KMS-11 (cell line): Measurements from ENCODE around the gene SLC25A38.

Experiments
- H2AFZ ChIP-seq: fragments of 200-600 bp; sonication (generic); 2 replicates; pipeline ENCODE4 v1.6.1; 2016; ENCODE audit warnings: antibody characterized with exemption, mixed run types, low read depth
- H3K27ac ChIP-seq: fragments of 200-600 bp; sonication (generic); 2 replicates; pipeline ENCODE4 v1.6.1; 2016; ENCODE audit warnings: mild to moderate bottlenecking, mixed run types
- H3K27me3 ChIP-seq: fragments of 200-600 bp; sonication (generic); 2 replicates; pipeline ENCODE4 v1.6.1; 2017; ENCODE audit warnings: mild to moderate bottlenecking, low read depth, mixed run types, moderate library complexity; ENCODE audit not compliant: insufficient read depth
- H3K36me3 ChIP-seq: fragments of 200-600 bp; sonication (generic); 2 replicates; pipeline ENCODE4 v1.6.1; 2017; ENCODE audit warnings: mild to moderate bottlenecking, mixed run types; ENCODE audit not compliant: insufficient read depth
- H3K4me1 ChIP-seq: fragments of 200-600 bp; sonication (generic); 2 replicates; pipeline ENCODE4 v1.6.1; 2016; ENCODE audit warnings: mild to moderate bottlenecking, low read depth, mixed run types; ENCODE audit not compliant: poor library complexity, severe bottlenecking
- H3K4me2 ChIP-seq: fragments of 200-600 bp; sonication (generic); 2 replicates; pipeline ENCODE4 v1.7.0; 2016; ENCODE audit warnings: mild to moderate bottlenecking, mixed run types
- H3K4me3 ChIP-seq: fragments of 200-600 bp; sonication (generic); IDR thresholded peaks from 2 replicates; pipeline ENCODE4 v1.6.1; 2017; ENCODE audit warnings: low read depth, low read length, mixed read lengths; ENCODE audit not compliant: insufficient read depth
- H3K79me2 ChIP-seq: fragments of 200-600 bp; sonication (generic); 2 replicates; pipeline ENCODE4 v1.6.1; 2016; ENCODE audit warnings: low read depth, mixed run types; ENCODE audit not compliant: insufficient read depth
- H3K9ac ChIP-seq: fragments of 200-600 bp; sonication (generic); 2 replicates; pipeline ENCODE4 v1.6.1; 2016; ENCODE audit warnings: mild to moderate bottlenecking, mixed run types
- H4K20me1 ChIP-seq: fragments of 200-600 bp; sonication (generic); 2 replicates; pipeline ENCODE4 v1.6.1; 2016; ENCODE audit warnings: mild to moderate bottlenecking, mixed run types; ENCODE audit not compliant: insufficient read depth
- CTCF ChIP-seq: fragments of 200-600 bp; sonication (generic); conservative IDR thresholded peaks from 2 replicates; pipeline ENCODE4 v1.6.1; 2017; ENCODE audit warnings: low read depth, mild to moderate bottlenecking, antibody characterized with exemption, low read length, moderate library complexity, mixed read lengths

The SLC25A38 gene

GRCh38 chr3:39339086-39339485 lies 44.1 kb upstream of the SLC25A38 start:
- H4K20me1 ChIP-seq = no peaks in the 10 kb centered on the region
- no peaks in the 10 kb centered on the region for H3K79me2 ChIP-seq
- TF ChIP-seq CTCF = no peak
- H3K36me3 ChIP-seq = no peaks in the 10 kb centered on the region
- no peaks in the 10 kb centered on the region for H3K27me3 ChIP-seq
- H3K9ac ChIP-seq = no peak overlapping the region
- no peak overlapping the region for H3K4me2 ChIP-seq
- no peak overlapping the region for H3K27ac ChIP-seq
- no peak overlapping the region for H3K4me3 ChIP-seq
- H2AFZ ChIP-seq = no peak overlapping the region
- no peaks in the 10 kb centered on the region for H3K4me1 ChIP-seq

- no peak overlapping the region for H2AFZ ChIP-seq
- H3K9ac ChIP-seq = no peak overlapping the region
- H3K27ac ChIP-seq = no peak overlapping the region
- no peaks in the 10 kb centered on the region for H3K4me1 ChIP-seq
- H3K79me2 ChIP-seq = no peaks in the 10 kb centered on the region
- no peaks in the 10 kb centered on the region for H3K36me3 ChIP-seq
- H3K27me3 ChIP-seq = no peaks in the 10 kb centered on the region
- no peak for TF ChIP-seq CTCF
- no peak overlapping the region for H3K4me3 ChIP-seq
- no peak overlapping the region for H3K4me2 ChIP-seq
- H4K20me1 ChIP-seq = no peaks in the 10 kb centered on the region
Observed at GRCh38 chr3:39343076-39343717, 40.0 kb upstream of the SLC25A38 start.

- Histone ChIP-seq H3K27ac (no peak overlapping the region), H3K36me3 (no peaks in the 10 kb centered on the region), H4K20me1 (no peaks in the 10 kb centered on the region), H2AFZ (no peak overlapping the region), H3K79me2 (no peaks in the 10 kb centered on the region), H3K4me1 (no peaks in the 10 kb centered on the region), H3K4me2 (no peak overlapping the region), H3K27me3 (no peaks in the 10 kb centered on the region), H3K9ac (no peak overlapping the region), H3K4me3 (no peak overlapping the region)
- TF ChIP-seq CTCF = no peak
Observed at GRCh38 chr3:39343760-39344159, 39.4 kb upstream of the SLC25A38 start.

GRCh38 chr3:39344746-39345344 lies 38.3 kb upstream of the SLC25A38 start:
- H3K4me3 ChIP-seq = no peak overlapping the region
- H3K4me1 ChIP-seq = no peaks in the 10 kb centered on the region
- no peak for TF ChIP-seq CTCF
- no peaks in the 10 kb centered on the region for H3K27me3 ChIP-seq
- no peak overlapping the region for H2AFZ ChIP-seq
- no peaks in the 10 kb centered on the region for H4K20me1 ChIP-seq
- no peaks in the 10 kb centered on the region for H3K36me3 ChIP-seq
- no peak overlapping the region for H3K4me2 ChIP-seq
- H3K9ac ChIP-seq = no peak overlapping the region
- H3K27ac ChIP-seq = no peak overlapping the region
- H3K79me2 ChIP-seq = no peaks in the 10 kb centered on the region
